ENCODE data around the gene CEBPA.
"Not testable (repeated sequence)": the region's sequence is repeated elsewhere in the genome, so short reads cannot be mapped to it uniquely, and the experiment has no call there.

The CEBPA gene

GRCh38 chr19:33316541-33317264 is 14.4 kb upstream of the CEBPA start:
- no peak overlapping the region for H3K4me2 ChIP-seq (ENCODE audit: low read depth, low read length)
- no peak overlapping the region for H3K27ac ChIP-seq (ENCODE audit: low read length)
- H3K9ac ChIP-seq (ENCODE audit: low read length), result no peak overlapping the region

GRCh38 chr19:33312808-33313207 is 10.5 kb upstream of the CEBPA start:
- H3K79me2 ChIP-seq (ENCODE audit: low read length); H3K36me3 ChIP-seq (replicated peaks; ENCODE audit: insufficient read depth, low read length); H4K20me1 ChIP-seq (ENCODE audit: insufficient read depth, low read length); DNase-seq; H3K4me1 ChIP-seq (ENCODE audit: low read length); H3K9me2 ChIP-seq (replicated peaks; ENCODE audit: insufficient read depth, low read length); H3K9ac ChIP-seq (ENCODE audit: low read length); H3K27ac ChIP-seq (ENCODE audit: low read length); H3K9me3 ChIP-seq (replicated peaks; ENCODE audit: insufficient read depth, low read length); H3K4me3 ChIP-seq (ENCODE audit: low read length); H3F3A ChIP-seq (ENCODE audit: insufficient read depth, low read length); H3K4me2 ChIP-seq (ENCODE audit: low read depth, low read length); H2AFZ ChIP-seq (ENCODE audit: low read length): not testable (repeated sequence)
- peaks cover 31% of the 10 kb centered on the region for H3K27me3 ChIP-seq (replicated peaks; ENCODE audit: insufficient read depth, low read length)

More at GRCh38 chr19:33316541-33317264, 14.4 kb upstream of the CEBPA start:
- no peaks in the 10 kb centered on the region for H4K20me1 ChIP-seq (ENCODE audit: insufficient read depth, low read length)
- H2AFZ ChIP-seq (ENCODE audit: low read length), result no peak overlapping the region
- no peaks in the 10 kb centered on the region for H3K9me3 ChIP-seq (replicated peaks; ENCODE audit: insufficient read depth, low read length)
- H3K4me3 ChIP-seq (ENCODE audit: low read length), result no peak overlapping the region
- no peak for DNase-seq
- no peaks in the 10 kb centered on the region for H3K36me3 ChIP-seq (replicated peaks; ENCODE audit: insufficient read depth, low read length)
- peaks cover 13% of the 10 kb centered on the region; the same call in 1 of the 2 replicates for H3K27me3 ChIP-seq (replicated peaks; ENCODE audit: insufficient read depth, low read length)
- H3F3A ChIP-seq (ENCODE audit: insufficient read depth, low read length), result no peaks in the 10 kb centered on the region
- no peak for TF ChIP-seq EZH2 (optimal IDR thresholded peaks at IDR 0.05; ENCODE audit: low read depth, low read length)
- no peak for TF ChIP-seq CTCF (IDR thresholded peaks at IDR 0.05; ENCODE audit: low read length)
- no peak for TF ChIP-seq EZH2phosphoT487 (IDR thresholded peaks at IDR 0.05; ENCODE audit: low read length)
- H3K9me2 ChIP-seq (replicated peaks; ENCODE audit: insufficient read depth, low read length), result no peaks in the 10 kb centered on the region
- no peaks in the 10 kb centered on the region for H3K79me2 ChIP-seq (ENCODE audit: low read length)
- no peaks in the 10 kb centered on the region for H3K4me1 ChIP-seq (ENCODE audit: low read length)

GRCh38 chr19:33312065-33312464 is 9.7 kb upstream of the CEBPA start:
- Histone ChIP-seq H3K9ac (ENCODE audit: low read length) (no peak overlapping the region), H3K36me3 (replicated peaks; ENCODE audit: insufficient read depth, low read length) (no peaks in the 10 kb centered on the region), H3K4me1 (ENCODE audit: low read length) (no peaks in the 10 kb centered on the region), H3K27me3 (replicated peaks; ENCODE audit: insufficient read depth, low read length) (peaks cover 31% of the 10 kb centered on the region), H3K9me3 (replicated peaks; ENCODE audit: insufficient read depth, low read length) (no peaks in the 10 kb centered on the region), H2AFZ (ENCODE audit: low read length) (no peak overlapping the region), H3K79me2 (ENCODE audit: low read length) (no peaks in the 10 kb centered on the region), H3K4me2 (ENCODE audit: low read depth, low read length) (no peak overlapping the region), H3K9me2 (replicated peaks; ENCODE audit: insufficient read depth, low read length) (no peaks in the 10 kb centered on the region), H4K20me1 (ENCODE audit: insufficient read depth, low read length) (no peaks in the 10 kb centered on the region), H3K27ac (ENCODE audit: low read length) (no peak overlapping the region), H3F3A (ENCODE audit: insufficient read depth, low read length) (no peaks in the 10 kb centered on the region), H3K4me3 (ENCODE audit: low read length) (no peak overlapping the region)
- TF ChIP-seq EZH2phosphoT487 (IDR thresholded peaks at IDR 0.05; ENCODE audit: low read length) (no peak), EZH2 (optimal IDR thresholded peaks at IDR 0.05; ENCODE audit: low read depth, low read length) (no peak), CTCF (IDR thresholded peaks at IDR 0.05; ENCODE audit: low read length) (no peak)
- DNase-seq, result no peak

GRCh38 chr19:33311326-33311682 is 9.0 kb upstream of the CEBPA start:
- no peaks in the 10 kb centered on the region for H4K20me1 ChIP-seq (ENCODE audit: insufficient read depth, low read length)
- peaks cover 34% of the 10 kb centered on the region for H3K27me3 ChIP-seq (replicated peaks; ENCODE audit: insufficient read depth, low read length)
- H3K36me3 ChIP-seq (replicated peaks; ENCODE audit: insufficient read depth, low read length), result no peaks in the 10 kb centered on the region
- no peak overlapping the region for H3K4me2 ChIP-seq (ENCODE audit: low read depth, low read length)
- no peaks in the 10 kb centered on the region for H3K79me2 ChIP-seq (ENCODE audit: low read length)
- no peak overlapping the region for H3K4me3 ChIP-seq (ENCODE audit: low read length)
- H3K9me2 ChIP-seq (replicated peaks; ENCODE audit: insufficient read depth, low read length), result no peaks in the 10 kb centered on the region
- no peak overlapping the region for H3K9ac ChIP-seq (ENCODE audit: low read length)
- H3K4me1 ChIP-seq (ENCODE audit: low read length), result no peaks in the 10 kb centered on the region
- TF ChIP-seq EZH2phosphoT487 (IDR thresholded peaks at IDR 0.05; ENCODE audit: low read length) (no peak), CTCF (IDR thresholded peaks at IDR 0.05; ENCODE audit: low read length) (peak; percentile 30)
- H3K9me3 ChIP-seq (replicated peaks; ENCODE audit: insufficient read depth, low read length), result no peaks in the 10 kb centered on the region
- H3K27ac ChIP-seq (ENCODE audit: low read length), result no peak overlapping the region
- H2AFZ ChIP-seq (ENCODE audit: low read length), result no peak overlapping the region
- no peak for DNase-seq
- H3F3A ChIP-seq (ENCODE audit: insufficient read depth, low read length), result no peaks in the 10 kb centered on the region
